ENCODE results near the gene SPARCL1.

DNA sequence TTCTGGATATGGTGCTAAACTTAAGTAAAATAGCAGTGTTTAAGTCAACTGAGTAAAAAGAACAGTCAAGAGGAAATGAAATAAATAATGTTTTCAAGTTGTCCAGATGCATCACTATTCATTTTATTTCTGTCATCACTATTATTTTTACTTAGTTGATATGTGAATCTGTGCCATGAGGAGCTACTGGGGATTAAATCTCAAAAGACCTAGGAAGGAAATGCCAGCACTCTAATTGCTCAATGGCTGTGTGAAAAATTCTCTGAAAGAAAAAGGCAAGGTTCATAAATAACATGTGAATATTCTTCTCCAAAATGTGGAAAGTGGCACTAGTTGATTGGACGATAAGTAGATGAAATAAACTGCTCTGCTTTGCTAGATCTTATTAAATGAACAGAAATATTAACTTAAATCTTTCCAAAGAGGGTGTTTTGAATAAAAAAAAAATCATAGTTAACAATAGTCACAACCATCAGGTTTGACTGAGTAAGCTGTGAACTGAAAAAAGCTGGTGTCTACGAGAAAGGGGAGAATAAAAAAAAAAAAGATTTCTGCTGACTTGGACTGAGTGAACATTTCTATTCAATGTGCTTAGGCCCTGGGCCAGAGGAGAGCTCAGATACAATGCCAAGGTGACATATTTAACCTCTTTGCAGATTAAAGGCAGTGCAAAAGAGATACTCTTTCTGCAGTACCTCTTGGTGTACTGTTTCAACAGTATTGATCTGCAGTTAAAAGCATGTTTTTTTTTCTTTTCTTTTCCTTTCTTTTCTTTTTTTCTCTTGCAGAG is 1.6 kb downstream of the SPARCL1 start:
- TF ChIP-seq, protein P1, sequence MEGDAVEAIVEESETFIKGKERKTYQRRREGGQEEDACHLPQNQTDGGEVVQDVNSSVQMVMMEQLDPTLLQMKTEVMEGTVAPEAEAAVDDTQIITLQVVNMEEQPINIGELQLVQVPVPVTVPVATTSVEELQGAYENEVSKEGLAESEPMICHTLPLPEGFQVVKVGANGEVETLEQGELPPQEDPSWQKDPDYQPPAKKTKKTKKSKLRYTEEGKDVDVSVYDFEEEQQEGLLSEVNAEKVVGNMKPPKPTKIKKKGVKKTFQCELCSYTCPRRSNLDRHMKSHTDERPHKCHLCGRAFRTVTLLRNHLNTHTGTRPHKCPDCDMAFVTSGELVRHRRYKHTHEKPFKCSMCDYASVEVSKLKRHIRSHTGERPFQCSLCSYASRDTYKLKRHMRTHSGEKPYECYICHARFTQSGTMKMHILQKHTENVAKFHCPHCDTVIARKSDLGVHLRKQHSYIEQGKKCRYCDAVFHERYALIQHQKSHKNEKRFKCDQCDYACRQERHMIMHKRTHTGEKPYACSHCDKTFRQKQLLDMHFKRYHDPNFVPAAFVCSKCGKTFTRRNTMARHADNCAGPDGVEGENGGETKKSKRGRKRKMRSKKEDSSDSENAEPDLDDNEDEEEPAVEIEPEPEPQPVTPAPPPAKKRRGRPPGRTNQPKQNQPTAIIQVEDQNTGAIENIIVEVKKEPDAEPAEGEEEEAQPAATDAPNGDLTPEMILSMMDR (IDR thresholded peaks at IDR 0.05), result no peak
- TF ChIP-seq EZH2 (IDR thresholded peaks at IDR 0.05; ENCODE audit: borderline replicate concordance, insufficient read depth, low read depth, low read length, poor library complexity, severe bottlenecking), result no peak

All from B cell (primary cell).